Esophagus mucosa (tissue), 1 donor: Measurements from ENCODE around the gene SMG6. TPM values are rescaled to one million over a fixed set of nuclear protein-coding genes. Genes with fewer than 3 reads are reported as not detected.
A peak's percentile ranks its signal among the peaks of the same experiment; 100 is the strongest.
"Not testable (repeated sequence)": the region's sequence is repeated elsewhere in the genome, so short reads cannot be mapped to it uniquely, and the experiment has no call there.

Source experiments
- ATAC-seq: fragments of 200-7000 bp; cut with Tn5 transposase; one replicate; pipeline ENCODE4 v1.9.1; 2020
- total RNA-seq: library from RNA; stranded (reverse); gene quantifications from one replicate; pipeline ENCODE4 v1.2.4, GENCODE V29; 2023
- donor health status: DM: yes; HTN: yes; CAD: no.

SMG6 gene
- total RNA-seq, 1 donor from 2014 or later: 19.5 TPM

- peak; percentile 69 for ATAC-seq
Measured at GRCh38 chr17:2262135-2262587, 41.4 kb downstream of the SMG6 start.

GRCh38 chr17:2259769-2260536 lies 43.6 kb downstream of the SMG6 start:
- no peak for ATAC-seq

- ATAC-seq: not testable (repeated sequence)
Measured at GRCh38 chr17:2258830-2259229, 44.8 kb downstream of the SMG6 start.

GRCh38 chr17:2253768-2254406 lies 49.7 kb downstream of the SMG6 start:
- peak; percentile 18 for ATAC-seq

DNA sequence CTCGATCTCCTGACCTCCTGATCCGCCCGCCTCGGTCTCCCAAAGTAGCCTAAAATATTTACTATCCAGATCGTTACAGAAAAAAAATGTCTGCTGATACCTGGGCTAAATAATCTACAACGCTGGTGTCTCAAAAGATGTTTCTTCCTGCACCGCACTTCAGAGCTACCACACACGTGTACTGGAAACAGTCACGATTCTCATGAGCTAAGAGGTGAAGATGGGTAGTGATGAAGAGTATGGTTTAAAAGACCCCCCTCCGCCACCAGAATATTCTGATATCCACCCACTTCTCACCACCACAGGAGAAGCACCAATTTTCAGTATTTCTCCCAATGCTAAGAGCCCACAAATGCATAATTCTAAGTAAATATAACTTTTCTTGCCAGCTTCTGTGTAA lies 50.2 kb downstream of the SMG6 start:
- no peak for ATAC-seq

- no peak for ATAC-seq
Measured at GRCh38 chr17:2251098-2251497, 52.5 kb downstream of the SMG6 start.

GRCh38 chr17:2250140-2251095 lies 53.2 kb downstream of the SMG6 start:
- no peak for ATAC-seq

DNA sequence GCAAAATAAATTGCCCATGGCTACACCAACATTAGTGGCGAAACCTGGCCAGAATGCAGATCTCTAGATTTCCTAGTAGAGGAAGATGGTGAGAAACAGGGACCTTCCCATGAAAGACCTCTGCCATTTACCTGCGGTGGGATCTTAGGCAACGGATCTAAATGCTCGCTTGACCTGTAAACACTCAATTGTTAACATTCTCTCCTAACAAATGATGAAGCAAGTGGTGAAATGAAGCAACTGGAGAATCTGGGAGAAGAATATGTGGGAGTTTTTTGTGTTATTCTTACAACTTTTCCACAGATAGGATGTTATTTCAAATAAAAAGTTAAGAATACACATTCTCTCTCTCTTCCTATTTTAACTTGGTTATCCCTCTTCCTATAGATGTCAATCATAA lies 56.6 kb downstream of the SMG6 start:
- ATAC-seq: no peak

DNA sequence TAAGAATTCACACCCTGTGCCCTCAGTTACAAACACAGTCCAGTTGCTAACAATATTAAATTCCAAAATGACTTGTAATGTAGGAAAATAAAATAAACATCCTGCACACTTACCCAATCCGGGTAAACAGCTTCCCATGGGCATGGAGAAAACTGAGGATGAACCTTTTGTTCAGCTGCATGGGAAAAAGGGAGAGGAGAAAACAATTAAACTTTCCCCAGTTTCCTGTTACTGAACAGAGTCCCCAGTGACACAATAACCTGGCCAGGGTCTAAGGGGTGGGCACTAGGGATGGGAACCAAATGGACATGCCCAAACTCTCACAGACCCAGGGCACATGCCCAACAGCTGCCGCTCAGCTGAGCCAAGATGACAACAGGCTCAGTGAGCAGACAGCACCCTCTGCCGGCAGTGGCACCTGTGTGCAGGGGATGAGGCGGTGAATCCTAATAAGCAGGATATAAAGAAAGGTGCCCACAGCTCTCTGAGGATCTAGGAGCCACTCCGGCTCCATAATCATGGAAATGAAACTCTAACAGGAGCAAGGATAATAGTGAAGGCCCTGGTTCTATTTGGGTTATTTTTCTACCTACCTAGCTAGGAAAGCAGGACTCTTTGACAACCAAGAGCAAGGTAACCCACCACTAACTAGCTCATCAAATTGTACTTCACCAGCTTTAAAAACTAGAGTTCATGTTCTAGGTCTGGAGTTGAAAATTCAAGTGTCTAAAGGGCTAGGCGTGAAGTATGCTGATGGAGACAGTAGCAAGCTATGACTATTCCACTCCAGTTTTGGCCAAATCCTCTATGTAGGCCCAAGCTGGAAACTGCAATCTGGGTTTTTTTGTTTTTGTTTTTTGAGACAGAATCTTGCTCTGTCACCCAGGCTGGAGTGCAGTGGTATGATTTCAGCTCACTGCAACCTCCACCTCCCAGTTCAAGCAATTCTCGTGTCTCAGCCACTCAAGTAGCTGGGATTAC lies 58.8 kb downstream of the SMG6 start:
- ATAC-seq: peak; percentile 93

DNA sequence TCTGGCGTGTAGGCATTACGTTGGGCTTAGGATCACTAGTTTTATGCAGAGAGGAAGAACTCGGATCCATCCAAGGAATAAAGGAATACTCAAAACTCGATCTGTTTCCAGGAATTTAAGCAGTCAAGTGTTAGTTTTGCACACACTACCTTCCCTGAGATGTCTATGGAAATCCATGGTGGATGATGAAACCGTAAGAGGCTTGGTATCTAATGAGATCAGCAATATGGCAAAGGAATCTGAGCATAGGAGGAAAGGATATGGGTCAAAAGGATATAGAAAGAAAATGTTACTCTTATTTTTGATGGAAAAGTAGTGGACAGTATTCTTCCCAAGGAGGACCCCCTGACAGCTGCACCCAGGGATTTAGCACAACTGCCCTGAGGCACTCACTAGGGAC lies 59.6 kb downstream of the SMG6 start:
- ATAC-seq: no peak

- ATAC-seq: no peak
Measured at GRCh38 chr17:2241823-2242222, 61.8 kb downstream of the SMG6 start.

- no peak for ATAC-seq
Measured at GRCh38 chr17:2240541-2240940, 63.0 kb downstream of the SMG6 start.

DNA sequence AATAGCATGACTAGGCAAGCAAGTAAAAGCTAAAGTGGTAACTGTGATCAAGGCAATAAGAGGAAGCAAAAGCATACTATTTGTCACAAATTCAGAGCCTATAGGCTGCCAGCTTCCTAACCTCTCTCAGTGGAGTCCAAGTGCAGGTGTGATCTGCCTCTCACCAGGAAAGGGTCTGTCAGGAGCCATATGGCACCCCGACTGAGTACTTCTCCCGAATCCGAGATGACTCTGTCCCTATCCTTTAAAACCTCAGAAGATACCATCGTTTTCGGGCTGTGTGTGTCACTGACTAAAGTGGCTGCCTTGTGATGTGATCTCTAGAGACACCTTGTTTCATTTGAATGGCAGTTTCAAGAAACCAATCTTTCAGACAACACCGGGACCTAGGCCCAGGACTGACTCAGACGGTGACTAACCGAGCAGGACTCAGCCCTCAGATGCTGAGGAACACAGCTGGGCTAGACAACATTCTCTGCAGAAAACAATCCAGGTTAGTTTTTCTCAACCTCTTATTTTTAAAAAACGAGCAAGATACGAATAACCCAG lies 63.6 kb downstream of the SMG6 start:
- ATAC-seq: peak; percentile 82

GRCh38 chr17:2239170-2239551 lies 64.4 kb downstream of the SMG6 start:
- no peak for ATAC-seq

GRCh38 chr17:2238432-2239169 lies 65.0 kb downstream of the SMG6 start:
- ATAC-seq: no peak

GRCh38 chr17:2237950-2238349 lies 65.6 kb downstream of the SMG6 start:
- ATAC-seq: no peak

GRCh38 chr17:2237521-2237921 lies 66.1 kb downstream of the SMG6 start:
- ATAC-seq: no peak

- no peak for ATAC-seq
Measured at GRCh38 chr17:2235792-2236366, 67.7 kb downstream of the SMG6 start.

DNA sequence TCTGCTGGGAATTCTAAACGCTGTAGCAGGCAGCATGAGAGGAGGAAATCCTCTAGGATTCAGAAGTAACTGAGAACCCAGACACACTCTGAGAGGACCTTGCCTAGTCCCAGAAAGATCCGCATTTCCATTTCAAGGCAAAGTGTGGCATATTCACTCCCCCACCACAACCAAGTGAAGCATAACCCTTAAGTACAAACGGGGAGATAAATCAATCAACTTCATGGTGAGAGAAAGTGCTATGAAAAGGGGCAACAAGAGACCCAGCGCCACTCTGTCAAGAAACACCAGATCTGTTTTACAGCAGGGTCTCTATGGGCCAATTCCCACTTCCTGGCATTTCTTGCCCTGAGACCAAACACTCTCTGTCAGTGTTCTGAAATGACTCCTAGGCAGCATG lies 68.3 kb downstream of the SMG6 start:
- ATAC-seq: no peak

GRCh38 chr17:2233441-2233947 lies 70.1 kb downstream of the SMG6 start:
- no peak for ATAC-seq
